ENCODE results near the gene LUC7L3. TPM values are rescaled to one million over a fixed set of nuclear protein-coding genes. Genes with fewer than 3 reads are reported as not detected.
A peak's percentile ranks its signal among the peaks of the same experiment; 100 is the strongest.

LUC7L3 gene
- total RNA-seq, 1 donor from 2014 or later = 32.4 TPM

DNA sequence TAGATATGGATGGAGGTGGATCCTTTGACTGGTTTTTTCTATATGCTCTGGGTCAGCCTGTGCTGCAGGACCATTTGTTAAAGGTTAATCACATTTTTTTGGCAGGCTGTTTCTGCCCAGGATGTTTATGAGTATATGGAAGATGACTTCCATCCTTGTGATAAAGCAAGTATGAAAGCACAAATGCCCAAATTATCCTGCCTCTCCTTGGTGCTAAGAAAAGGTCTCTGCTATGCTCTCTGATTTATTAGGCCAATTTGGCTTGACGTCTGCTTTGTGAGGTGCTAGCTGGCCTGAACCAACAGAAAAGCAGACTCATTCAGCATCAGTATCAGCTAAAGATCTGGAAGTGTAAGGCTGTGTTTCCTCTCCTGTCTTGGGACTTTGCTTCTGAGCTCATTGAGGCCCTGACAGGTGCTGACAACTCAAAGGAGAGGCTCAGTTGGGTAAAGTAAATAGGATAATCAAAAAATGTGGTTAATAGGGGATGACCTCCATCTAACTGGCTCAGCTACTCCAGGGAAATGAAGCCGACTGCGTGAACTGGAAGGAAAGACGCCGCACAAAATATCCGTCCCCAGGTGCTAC lies 26.9 kb upstream of the LUC7L3 start:
- H3K9ac ChIP-seq (ENCODE audit: low read depth in 1 of 3, low read length in 3 of 3) = no peak overlapping the region
- H3K4me3 ChIP-seq (ENCODE audit: low read length in 3 of 3) = no peak overlapping the region
- peaks cover 37 to 49% (median 43%) of the 10 kb centered on the region in 3 donors for H3K36me3 ChIP-seq (ENCODE audit: control insufficient read depth in 3 of 3, insufficient read depth in 3 of 3, low read length in 3 of 3)
- H3K27ac ChIP-seq (ENCODE audit: low read depth, low read length) = no peak overlapping the region
- peaks cover under 1 to 18% (median 10%) of the 10 kb centered on the region in 3 donors for H3K4me1 ChIP-seq (ENCODE audit: control insufficient read depth in 3 of 3, insufficient read depth in 3 of 3, low read length in 3 of 3)
- H3K9me3 ChIP-seq (ENCODE audit: control insufficient read depth in 3 of 3, low read length in 3 of 3) = no peaks in the 10 kb centered on the region
- no peaks in the 10 kb centered on the region for H3K27me3 ChIP-seq (ENCODE audit: control insufficient read depth in 3 of 3, insufficient read depth in 3 of 3, low read length in 3 of 3)

GRCh38 chr17:50693036-50693682 lies 26.2 kb upstream of the LUC7L3 start:
- Histone ChIP-seq H3K9ac (ENCODE audit: low read depth in 1 of 3, low read length in 3 of 3) (no peak overlapping the region), H3K4me1 (ENCODE audit: control insufficient read depth in 3 of 3, insufficient read depth in 3 of 3, low read length in 3 of 3) (peaks cover 0 to 17% (median 10%) of the 10 kb centered on the region in 3 donors), H3K4me3 (ENCODE audit: low read length in 3 of 3) (no peak overlapping the region), H3K9me3 (ENCODE audit: control insufficient read depth in 3 of 3, low read length in 3 of 3) (no peaks in the 10 kb centered on the region), H3K27ac (ENCODE audit: low read depth, low read length) (no peak overlapping the region), H3K36me3 (ENCODE audit: control insufficient read depth in 3 of 3, insufficient read depth in 3 of 3, low read length in 3 of 3) (peaks cover 43 to 56% (median 46%) of the 10 kb centered on the region in 3 donors), H3K27me3 (ENCODE audit: control insufficient read depth in 3 of 3, insufficient read depth in 3 of 3, low read length in 3 of 3) (no peaks in the 10 kb centered on the region)

DNA sequence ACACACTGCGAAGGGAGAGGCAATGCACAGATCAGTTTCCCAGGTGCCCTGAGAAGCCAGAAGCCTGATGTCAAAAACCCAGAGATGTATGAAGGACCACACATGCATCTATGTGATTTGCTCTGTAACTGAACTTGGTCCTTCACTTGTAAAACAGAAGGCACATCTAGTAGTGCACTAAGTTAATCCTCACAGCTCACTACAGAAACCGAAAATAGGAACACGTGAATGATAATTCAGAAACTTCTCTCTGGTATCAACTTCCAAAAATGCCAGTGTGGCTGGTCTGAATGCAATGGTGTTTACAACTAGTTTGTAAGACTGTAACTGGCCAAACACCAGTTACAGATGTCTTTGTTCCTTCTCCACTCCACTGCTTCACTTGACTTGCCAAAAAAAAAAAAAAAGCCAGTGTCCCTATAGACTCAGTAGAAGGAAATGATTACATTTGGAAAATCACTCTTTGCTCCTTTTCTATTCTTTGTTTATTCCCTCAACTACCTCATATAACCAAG lies 23.0 kb upstream of the LUC7L3 start:
- H3K36me3 ChIP-seq (ENCODE audit: control insufficient read depth in 3 of 3, insufficient read depth in 3 of 3, low read length in 3 of 3) = peaks cover 56 to 70% (median 62%) of the 10 kb centered on the region in 3 donors
- no peaks in the 10 kb centered on the region for H3K9me3 ChIP-seq (ENCODE audit: control insufficient read depth in 3 of 3, low read length in 3 of 3)
- H3K27ac ChIP-seq (ENCODE audit: low read depth, low read length) = no peak overlapping the region
- H3K4me1 ChIP-seq (ENCODE audit: control insufficient read depth in 3 of 3, insufficient read depth in 3 of 3, low read length in 3 of 3) = peaks cover 0 to 8% (median 7%) of the 10 kb centered on the region in 3 donors
- no peak overlapping the region for H3K4me3 ChIP-seq (ENCODE audit: low read length in 3 of 3)
- no peaks in the 10 kb centered on the region for H3K27me3 ChIP-seq (ENCODE audit: control insufficient read depth in 3 of 3, insufficient read depth in 3 of 3, low read length in 3 of 3)
- H3K9ac ChIP-seq (ENCODE audit: low read depth in 1 of 3, low read length in 3 of 3) = no peak overlapping the region

DNA sequence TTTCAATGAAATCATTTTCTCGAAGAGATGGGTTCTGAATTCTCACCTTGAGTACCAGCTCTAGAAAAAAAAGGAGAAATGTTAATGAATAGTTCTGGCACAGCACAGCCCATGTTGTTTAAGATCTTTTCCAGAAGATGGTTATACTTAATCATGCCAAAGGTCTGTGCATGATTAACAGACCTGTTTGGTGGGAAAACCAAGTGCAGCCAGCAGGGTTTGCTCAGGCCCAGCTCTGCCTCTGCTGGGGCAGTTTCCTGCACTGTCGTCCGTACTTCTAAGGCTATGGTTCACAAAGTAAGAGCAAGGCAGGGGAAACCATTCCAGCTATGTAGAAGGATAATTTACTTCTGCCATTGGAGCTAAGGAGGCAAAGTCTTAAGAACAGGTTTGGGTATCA lies 22.3 kb upstream of the LUC7L3 start:
- Histone ChIP-seq H3K36me3 (ENCODE audit: control insufficient read depth in 3 of 3, insufficient read depth in 3 of 3, low read length in 3 of 3) (peaks cover 52 to 70% (median 62%) of the 10 kb centered on the region in 3 donors), H3K27me3 (ENCODE audit: control insufficient read depth in 3 of 3, insufficient read depth in 3 of 3, low read length in 3 of 3) (no peaks in the 10 kb centered on the region), H3K9me3 (ENCODE audit: control insufficient read depth in 3 of 3, low read length in 3 of 3) (no peaks in the 10 kb centered on the region), H3K27ac (ENCODE audit: low read depth, low read length) (no peak overlapping the region), H3K9ac (ENCODE audit: low read depth in 1 of 3, low read length in 3 of 3) (no peak overlapping the region), H3K4me1 (ENCODE audit: control insufficient read depth in 3 of 3, insufficient read depth in 3 of 3, low read length in 3 of 3) (peaks cover 0 to 2% (median under 1%) of the 10 kb centered on the region in 3 donors), H3K4me3 (ENCODE audit: low read length in 3 of 3) (no peak overlapping the region)

DNA sequence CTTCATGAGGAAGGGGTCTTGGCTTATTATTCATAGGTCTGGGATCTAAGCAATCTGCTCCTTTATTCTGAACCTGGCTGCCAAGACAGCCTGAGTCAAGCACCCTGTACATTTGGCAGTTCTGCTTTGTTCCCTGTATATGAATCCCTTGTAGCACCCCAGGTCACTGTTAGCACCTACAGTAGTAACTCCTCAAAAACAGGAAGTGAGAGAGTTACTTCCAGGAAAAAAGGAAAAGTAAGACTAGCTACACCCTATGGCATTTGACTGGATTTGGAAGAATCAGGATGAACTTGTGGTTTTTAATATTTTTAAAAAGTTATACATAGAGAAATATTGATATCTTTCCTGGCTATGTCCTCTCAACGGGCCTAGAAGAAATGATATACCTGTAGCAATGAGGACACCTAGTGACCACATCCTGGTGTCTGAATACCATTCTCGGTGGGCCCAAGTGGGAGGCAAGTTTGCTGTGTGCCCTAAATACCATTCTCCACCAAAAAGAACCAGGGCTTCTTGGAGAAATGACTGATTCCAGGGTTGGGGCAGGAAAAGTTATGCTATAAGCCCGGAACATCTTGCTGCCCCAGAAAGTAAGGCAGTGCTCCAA lies 21.6 kb upstream of the LUC7L3 start:
- H3K27ac ChIP-seq (ENCODE audit: low read depth, low read length) = no peak overlapping the region
- H3K36me3 ChIP-seq (ENCODE audit: control insufficient read depth in 3 of 3, insufficient read depth in 3 of 3, low read length in 3 of 3) = peaks cover 48 to 68% (median 56%) of the 10 kb centered on the region in 3 donors
- H3K27me3 ChIP-seq (ENCODE audit: control insufficient read depth in 3 of 3, insufficient read depth in 3 of 3, low read length in 3 of 3) = no peaks in the 10 kb centered on the region
- H3K4me1 ChIP-seq (ENCODE audit: control insufficient read depth in 3 of 3, insufficient read depth in 3 of 3, low read length in 3 of 3) = peaks cover 2 to 6% (median 2%) of the 10 kb centered on the region in 3 donors
- H3K9me3 ChIP-seq (ENCODE audit: control insufficient read depth in 3 of 3, low read length in 3 of 3) = no peaks in the 10 kb centered on the region
- no peak overlapping the region for H3K4me3 ChIP-seq (ENCODE audit: low read length in 3 of 3)
- peak overlapping the region in 1 of 3 donors; percentile 17 for H3K9ac ChIP-seq (ENCODE audit: low read depth in 1 of 3, low read length in 3 of 3)

DNA sequence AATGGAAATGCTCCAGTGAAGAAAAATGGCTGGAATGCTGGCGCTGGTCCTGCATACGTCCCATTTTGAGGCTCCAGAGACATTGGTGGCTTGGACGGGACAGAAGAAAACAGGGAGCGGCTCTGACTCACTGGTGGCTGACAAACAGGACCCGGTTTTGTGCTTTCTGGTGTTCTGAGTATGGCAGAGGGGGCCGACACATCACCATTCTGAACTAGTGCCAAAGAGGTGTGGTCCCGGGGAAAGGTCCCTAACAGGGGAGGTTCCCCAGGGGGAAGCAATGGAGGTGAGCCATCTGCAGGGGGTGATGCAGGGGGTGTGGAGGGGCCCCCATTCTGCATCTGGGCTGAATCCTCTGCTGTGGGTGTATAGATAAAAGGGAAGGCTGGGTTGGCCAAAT lies 20.0 kb upstream of the LUC7L3 start:
- H3K9me3 ChIP-seq (ENCODE audit: control insufficient read depth in 3 of 3, low read length in 3 of 3) = no peaks in the 10 kb centered on the region
- no peaks in the 10 kb centered on the region for H3K27me3 ChIP-seq (ENCODE audit: control insufficient read depth in 3 of 3, insufficient read depth in 3 of 3, low read length in 3 of 3)
- H3K4me1 ChIP-seq (ENCODE audit: control insufficient read depth in 3 of 3, insufficient read depth in 3 of 3, low read length in 3 of 3) = peaks cover 5 to 18% (median 7%) of the 10 kb centered on the region in 3 donors
- no peak overlapping the region for H3K4me3 ChIP-seq (ENCODE audit: low read length in 3 of 3)
- no peak overlapping the region for H3K9ac ChIP-seq (ENCODE audit: low read depth in 1 of 3, low read length in 3 of 3)
- peaks cover 42 to 55% (median 46%) of the 10 kb centered on the region in 3 donors for H3K36me3 ChIP-seq (ENCODE audit: control insufficient read depth in 3 of 3, insufficient read depth in 3 of 3, low read length in 3 of 3)
- H3K27ac ChIP-seq (ENCODE audit: low read depth, low read length) = no peak overlapping the region

DNA sequence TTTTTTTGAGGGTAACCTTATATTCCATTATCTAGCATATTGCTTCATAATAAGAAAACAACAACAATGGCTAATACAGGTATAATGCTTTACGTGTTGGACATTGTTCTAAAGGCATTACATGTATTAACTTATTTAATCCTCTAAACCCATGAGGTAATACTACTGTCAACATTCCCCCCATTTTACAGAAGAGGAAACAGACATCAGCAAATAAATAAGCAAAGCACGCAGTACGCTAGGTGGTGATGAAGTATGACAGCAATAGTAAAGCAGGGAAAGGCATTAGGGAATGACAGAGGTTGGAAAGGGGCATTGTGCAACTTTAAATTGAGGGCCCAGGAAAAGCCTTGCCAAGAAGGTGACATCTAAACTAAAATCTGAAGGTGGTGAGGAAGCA lies 16.2 kb upstream of the LUC7L3 start:
- H3K9ac ChIP-seq (ENCODE audit: low read depth in 1 of 3, low read length in 3 of 3) = no peak overlapping the region
- H3K9me3 ChIP-seq (ENCODE audit: control insufficient read depth in 3 of 3, low read length in 3 of 3) = no peaks in the 10 kb centered on the region
- peaks cover 18 to 29% (median 19%) of the 10 kb centered on the region in 3 donors for H3K4me1 ChIP-seq (ENCODE audit: control insufficient read depth in 3 of 3, insufficient read depth in 3 of 3, low read length in 3 of 3)
- no peak overlapping the region for H3K27ac ChIP-seq (ENCODE audit: low read depth, low read length)
- peaks cover 19 to 26% (median 20%) of the 10 kb centered on the region in 3 donors for H3K36me3 ChIP-seq (ENCODE audit: control insufficient read depth in 3 of 3, insufficient read depth in 3 of 3, low read length in 3 of 3)
- no peaks in the 10 kb centered on the region for H3K27me3 ChIP-seq (ENCODE audit: control insufficient read depth in 3 of 3, insufficient read depth in 3 of 3, low read length in 3 of 3)
- H3K4me3 ChIP-seq (ENCODE audit: low read length in 3 of 3) = no peak overlapping the region

- no peaks in the 10 kb centered on the region for H3K9me3 ChIP-seq (ENCODE audit: control insufficient read depth in 3 of 3, low read length in 3 of 3)
- H3K27me3 ChIP-seq (ENCODE audit: control insufficient read depth in 3 of 3, insufficient read depth in 3 of 3, low read length in 3 of 3) = no peaks in the 10 kb centered on the region
- H3K27ac ChIP-seq (ENCODE audit: low read depth, low read length) = peak within 1 kb of the TSS; percentile 100
- peak within 1 kb of the TSS; percentile 98 to 99 (median 98) for H3K9ac ChIP-seq (ENCODE audit: low read depth in 1 of 3, low read length in 3 of 3)
- H3K36me3 ChIP-seq (ENCODE audit: control insufficient read depth in 3 of 3, insufficient read depth in 3 of 3, low read length in 3 of 3) = peaks cover 3 to 10% (median 5%) of the 10 kb centered on the region in 3 donors
- peaks cover 29 to 38% (median 30%) of the 10 kb centered on the region in 3 donors for H3K4me1 ChIP-seq (ENCODE audit: control insufficient read depth in 3 of 3, insufficient read depth in 3 of 3, low read length in 3 of 3)
- H3K4me3 ChIP-seq (ENCODE audit: low read length in 3 of 3) = peak within 1 kb of the TSS; percentile 88 to 94 (median 91)
Observed at GRCh38 chr17:50707289-50708049, 11.9 kb upstream of the LUC7L3 start, which contains the start of gene ANKRD40. TSS of gene ANKRD40 (minus strand) at chr17:50707914. CDS start at chr17:50707654, 260 bp downstream.

Data from skeletal muscle tissue (tissue), 4 donors.